GM18951 (cell line): ENCODE measurements around the gene WDR7.

Experiments
- POLR2A ChIP-seq: IDR thresholded peaks from 4 replicates; pipeline ENCODE4 v1.6.1; 2011; ENCODE audit warnings: mild to moderate bottlenecking; ENCODE audit not compliant: insufficient read length, insufficient read depth; ENCODE audit errors: extremely low read depth
- in situ Hi-C: fragments of 300-500 bp; cut with MboI; formaldehyde crosslinking; loops from one replicate; pipeline ENCODE4 v1.12.0; 2022; ENCODE audit warnings: low sequenced_read_pairs, mixed read lengths, inconsistent platforms; ENCODE audit not compliant: unreplicated experiment

Gene WDR7

DNA sequence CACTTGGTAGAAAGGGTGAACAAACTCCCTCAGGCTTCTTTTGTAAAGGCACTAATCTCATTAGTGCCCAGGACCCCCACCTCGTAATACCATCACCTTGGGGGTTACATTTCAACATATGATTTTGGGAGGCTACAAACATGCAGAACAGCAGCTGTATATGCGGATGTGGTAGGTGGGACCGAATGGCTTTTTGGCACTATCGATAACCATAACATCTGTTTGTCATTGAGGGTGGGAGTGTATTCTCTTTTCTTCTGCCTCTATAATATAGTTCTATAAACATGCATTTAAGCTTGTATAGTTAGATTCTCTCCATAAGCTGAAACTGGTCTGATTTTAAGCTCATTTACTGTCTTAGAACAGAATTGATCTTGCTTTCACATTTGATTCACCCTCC, 256.6 kb downstream of the WDR7 start:
- TF ChIP-seq POLR2A, result no peak
- in situ Hi-C loops, result no loop called here

DNA sequence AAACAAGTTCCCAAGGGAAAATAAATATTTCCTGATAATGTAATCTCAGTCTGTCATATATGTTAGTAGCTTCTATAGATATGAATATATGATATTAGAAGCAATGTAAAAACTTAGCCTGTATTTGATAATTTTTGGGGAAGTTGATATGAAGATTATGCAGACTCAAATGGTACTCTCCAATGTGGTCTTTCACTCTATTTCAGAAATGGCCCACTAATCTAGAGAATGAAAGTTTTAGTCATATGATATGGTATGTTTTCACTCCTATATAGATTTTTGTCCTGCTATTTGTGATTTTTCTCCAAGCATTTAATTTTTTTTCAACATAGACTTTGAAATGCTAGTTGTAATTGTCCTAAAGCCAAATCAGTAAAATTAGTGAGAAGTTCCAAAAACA, 259.1 kb downstream of the WDR7 start:
- in situ Hi-C loops, result no loop called here
- no peak for TF ChIP-seq POLR2A

DNA sequence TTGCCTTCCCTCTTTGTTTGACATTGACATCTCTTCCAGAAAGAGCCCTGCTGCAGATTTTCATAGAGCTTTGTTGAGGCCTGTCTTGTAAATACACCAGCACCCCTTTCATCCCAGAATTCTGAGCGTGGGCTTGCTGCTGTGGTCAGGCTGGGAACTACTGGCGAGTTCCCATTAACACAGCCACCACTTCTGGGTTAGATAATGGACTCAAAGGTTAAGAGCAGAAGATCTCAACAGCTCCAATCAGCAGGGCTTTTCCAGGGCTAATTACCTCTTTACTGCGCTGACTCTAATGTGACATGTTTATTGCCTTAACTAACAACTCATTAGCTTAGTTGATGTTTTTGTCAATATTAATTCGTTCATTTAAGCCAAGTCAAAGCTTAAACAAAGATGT, 259.8 kb downstream of the WDR7 start:
- no peak for TF ChIP-seq POLR2A
- in situ Hi-C loops, result no loop called here

DNA sequence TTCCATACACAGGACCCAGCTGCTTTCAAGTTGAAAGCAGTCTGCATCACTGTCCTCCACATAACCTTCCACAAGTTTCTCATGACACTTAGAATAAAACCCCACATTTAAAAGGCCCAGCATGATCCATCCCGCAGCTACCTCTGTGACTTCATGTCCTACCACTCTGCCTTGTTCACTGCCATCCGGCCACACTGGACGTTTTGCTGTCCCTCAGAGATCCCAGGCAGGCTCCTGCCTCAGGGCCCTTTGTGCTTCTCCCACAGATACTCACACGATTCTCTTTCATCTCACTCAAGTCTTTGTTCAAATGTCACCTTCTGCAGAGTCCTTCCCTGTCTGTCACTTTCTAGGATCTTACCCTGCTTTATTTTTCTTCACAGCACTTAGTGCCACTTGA, 262.8 kb downstream of the WDR7 start:
- in situ Hi-C loops, result no loop called here
- TF ChIP-seq POLR2A, result no peak

DNA sequence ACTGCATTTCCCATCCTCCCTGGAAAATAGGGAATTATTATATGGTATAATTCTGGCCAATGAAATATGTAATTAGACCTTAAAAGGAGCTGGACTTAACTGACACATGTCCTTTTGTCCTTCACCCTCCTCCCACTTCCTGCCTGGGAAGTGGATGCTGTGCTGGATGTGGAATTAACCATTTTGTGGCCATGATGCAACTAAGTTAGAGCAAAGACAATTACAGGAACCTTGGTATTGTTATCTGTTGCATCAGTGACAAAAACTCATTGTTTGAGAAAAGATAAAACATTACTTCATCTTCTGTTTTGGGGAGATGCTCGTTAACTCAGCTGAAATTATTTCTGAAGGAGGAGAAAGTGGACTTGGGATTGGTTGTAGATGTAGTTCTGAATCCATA, 268.0 kb downstream of the WDR7 start:
- TF ChIP-seq POLR2A, result no peak
- in situ Hi-C loops, result no loop called here

DNA sequence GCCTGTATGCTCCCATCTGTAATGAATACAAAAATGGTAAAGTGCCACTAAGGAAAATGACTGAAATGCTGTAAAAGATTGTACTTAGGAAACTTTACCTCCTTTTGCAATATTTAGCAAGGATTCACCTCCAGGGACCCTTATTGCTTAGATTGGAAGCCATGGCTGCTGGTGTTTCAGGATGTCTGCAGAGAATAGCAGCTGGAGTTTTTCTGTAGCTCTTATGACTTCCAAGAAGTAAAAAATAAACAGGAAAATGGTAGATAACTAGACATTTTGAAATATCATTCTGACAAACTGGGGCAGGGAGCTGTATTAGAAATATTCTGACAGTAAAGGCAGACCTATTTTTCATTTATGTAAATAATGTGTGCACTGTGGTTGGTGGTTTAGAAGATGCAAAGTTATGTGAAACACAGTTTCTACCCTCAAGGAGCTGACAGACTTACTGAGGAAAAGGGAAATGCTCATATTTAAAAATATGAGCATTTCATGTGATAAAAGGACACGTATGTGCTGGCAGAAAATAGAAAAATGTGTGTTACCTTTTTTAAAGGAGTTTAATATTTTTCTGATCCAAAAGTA, 270.8 kb downstream of the WDR7 start:
- no peak for TF ChIP-seq POLR2A
- in situ Hi-C loops, result no loop called here

DNA sequence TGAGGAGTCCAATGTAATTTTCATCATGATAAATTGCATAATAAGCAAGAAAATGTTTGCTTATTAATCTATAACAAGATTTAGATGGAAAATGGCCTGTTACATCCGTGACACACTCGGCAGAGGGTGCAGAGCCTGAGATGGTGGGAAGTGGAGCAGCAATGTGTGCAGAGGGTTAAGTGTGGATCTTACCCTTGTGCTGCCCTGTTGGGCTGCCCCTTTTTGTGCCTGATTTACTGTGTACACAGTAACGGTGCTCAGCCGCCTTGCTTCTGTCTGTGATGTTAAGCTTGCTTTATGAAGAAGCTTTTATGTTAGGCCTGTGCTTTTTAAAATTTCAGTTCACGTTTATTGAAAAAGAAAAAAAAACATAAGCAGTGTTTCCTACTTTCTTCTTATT, 275.6 kb downstream of the WDR7 start:
- TF ChIP-seq POLR2A, result no peak
- in situ Hi-C loops, result no loop called here

DNA sequence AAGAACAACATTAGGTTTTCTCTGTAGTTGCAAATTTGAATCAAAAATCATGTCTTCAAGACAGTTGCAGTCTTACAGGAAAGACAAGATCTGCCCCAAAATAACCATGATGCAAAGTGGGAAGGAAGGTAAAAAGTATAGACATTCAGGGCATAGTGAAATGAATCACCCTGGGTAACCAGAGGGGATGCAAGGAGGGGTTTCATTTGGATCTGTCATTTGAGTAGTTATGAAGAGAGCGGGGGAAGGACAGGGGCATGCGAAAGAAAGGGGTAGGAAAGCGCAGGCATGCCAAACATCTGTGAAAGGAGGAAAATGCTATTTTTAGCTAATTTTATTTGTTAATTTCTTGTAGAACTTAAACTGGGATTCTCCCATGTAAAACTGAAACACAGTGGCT, 276.6 kb downstream of the WDR7 start:
- TF ChIP-seq POLR2A, result no peak
- in situ Hi-C loops, result no loop called here

DNA sequence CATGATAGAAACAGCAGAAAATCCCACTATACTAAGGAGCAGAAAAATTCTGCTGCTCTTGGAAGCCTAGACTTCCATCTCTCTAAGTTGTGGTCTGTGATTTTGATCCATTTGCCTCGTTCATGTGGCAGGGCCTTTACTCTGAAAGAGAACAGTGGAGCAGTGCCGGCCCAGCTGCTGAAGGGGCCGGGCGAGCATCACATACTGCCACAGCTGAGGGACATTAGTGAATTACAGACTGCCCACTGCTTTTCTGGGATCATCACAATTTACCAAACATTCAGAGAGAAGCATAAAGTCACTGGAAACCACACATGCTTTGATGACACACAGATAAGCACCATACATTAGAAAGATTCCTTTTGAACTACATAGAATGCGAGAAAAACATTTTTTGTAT, 278.7 kb downstream of the WDR7 start:
- no peak for TF ChIP-seq POLR2A
- in situ Hi-C loops, result no loop called here

DNA sequence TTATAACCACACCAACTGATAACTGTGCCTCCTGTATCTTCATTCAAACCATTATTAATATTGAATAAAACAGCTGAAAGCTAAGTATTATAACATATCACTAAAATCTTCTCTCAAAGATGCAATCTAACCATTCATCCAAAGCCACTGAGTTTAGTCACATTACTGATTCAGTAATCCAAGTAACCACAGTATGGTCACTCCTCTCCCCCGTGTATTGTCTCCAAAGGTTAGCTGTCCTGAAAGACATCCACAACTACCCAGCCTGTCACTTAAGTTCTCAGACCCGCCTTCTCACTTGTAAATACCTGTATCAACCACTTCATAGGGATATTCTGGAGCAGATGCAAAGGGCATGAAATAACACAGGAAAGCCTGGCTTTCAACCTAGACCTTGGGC, 282.3 kb downstream of the WDR7 start:
- in situ Hi-C loops, result no loop called here
- TF ChIP-seq POLR2A, result no peak

DNA sequence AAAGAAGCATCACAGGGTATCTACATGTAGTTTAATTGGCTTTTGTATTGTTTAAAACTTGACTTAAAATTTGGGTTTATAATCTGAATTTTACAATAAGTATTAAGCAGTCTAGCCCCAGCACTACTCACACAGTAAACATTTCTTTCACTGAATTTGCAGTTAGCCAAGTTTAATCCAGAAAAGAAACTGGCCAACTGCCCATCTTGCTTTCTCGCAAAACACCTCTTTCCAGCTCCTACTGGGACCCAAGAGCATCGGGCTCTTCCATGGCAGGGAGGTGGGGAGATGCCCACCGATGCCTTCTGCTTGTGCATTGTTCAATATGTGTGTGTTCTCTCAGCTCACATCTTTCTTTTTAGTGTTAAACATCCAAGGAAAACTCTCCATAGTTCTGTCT, 283.0 kb downstream of the WDR7 start:
- in situ Hi-C loops, result no loop called here
- no peak for TF ChIP-seq POLR2A

DNA sequence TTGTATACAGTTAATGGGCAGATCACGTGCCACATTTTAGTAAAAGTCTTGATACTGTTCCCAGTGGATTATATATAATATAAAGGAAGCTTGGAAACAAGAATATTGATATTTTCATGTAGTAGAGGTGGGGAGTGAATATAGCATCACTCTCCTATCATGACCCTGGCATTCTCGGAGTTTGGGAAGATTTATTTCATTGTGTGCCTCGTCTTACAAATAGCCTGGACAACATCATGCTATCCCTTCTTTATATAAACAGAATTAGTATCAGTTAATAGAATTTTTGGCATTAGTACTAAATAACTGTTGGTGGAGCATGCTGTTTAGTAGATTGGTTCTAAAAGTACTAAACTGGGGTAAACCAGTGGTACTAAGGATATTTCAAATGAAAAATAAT, 283.7 kb downstream of the WDR7 start:
- TF ChIP-seq POLR2A, result no peak
- in situ Hi-C loops, result no loop called here

DNA sequence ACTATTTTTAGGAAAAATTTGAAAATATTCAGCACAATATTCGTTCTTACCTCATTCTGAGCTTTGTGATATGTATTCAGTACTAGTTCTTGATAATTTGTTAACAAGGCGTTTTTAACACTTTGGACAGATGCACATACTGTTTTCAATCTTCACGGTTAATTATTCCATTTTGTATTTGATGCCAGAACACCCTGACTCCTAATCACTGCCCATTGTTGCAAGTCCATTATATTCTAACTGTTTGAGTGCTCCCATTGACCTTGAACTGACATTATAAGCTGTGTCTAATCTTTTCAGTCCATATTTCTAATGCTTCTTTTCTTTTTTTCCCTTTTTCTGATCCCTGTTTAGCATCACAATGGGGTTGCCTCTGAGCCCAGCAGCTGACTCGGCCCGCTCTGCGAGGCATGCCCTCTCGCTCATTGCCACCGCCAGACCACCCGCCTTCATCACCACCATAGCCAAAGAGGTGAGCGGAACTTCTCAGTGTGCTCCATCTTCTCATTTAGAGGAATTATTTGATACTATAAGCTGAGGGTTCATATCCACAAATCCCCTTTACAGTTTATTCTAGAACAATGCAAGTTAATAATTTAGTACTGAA, 284.4 kb downstream of the WDR7 start:
- TF ChIP-seq POLR2A, result no peak
- in situ Hi-C loops, result no loop called here

DNA sequence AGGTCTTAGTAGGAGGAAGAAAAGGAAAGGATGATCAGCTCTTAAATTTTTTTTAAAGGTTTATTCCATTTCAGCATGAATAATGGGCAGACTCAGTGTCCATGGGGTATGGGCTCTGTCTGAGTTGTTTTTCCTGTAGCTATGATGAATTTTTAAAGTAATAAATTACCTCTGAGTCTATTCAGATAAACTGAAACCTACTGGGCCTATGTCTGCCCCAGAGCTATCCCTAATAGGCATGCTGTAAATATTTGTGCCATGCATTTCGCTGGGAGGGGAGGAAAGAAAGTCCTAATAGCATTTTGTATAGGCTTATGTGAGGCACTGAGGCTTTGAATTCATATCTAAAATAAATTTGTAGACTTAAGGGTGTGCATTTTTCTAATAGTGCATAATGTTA, 285.3 kb downstream of the WDR7 start:
- TF ChIP-seq POLR2A, result no peak
- in situ Hi-C loops, result no loop called here
